GM19372 (cell line): ENCODE measurements around the gene FAM217A.

Experiments
- ATAC-seq: cut with Tn5 transposase; IDR thresholded peaks from one replicate; pipeline ENCODE4 v1.9.1; 2021; ENCODE audit warnings: mild to moderate bottlenecking, low read depth, moderate library complexity; ENCODE audit not compliant: unreplicated experiment

Gene FAM217A

DNA sequence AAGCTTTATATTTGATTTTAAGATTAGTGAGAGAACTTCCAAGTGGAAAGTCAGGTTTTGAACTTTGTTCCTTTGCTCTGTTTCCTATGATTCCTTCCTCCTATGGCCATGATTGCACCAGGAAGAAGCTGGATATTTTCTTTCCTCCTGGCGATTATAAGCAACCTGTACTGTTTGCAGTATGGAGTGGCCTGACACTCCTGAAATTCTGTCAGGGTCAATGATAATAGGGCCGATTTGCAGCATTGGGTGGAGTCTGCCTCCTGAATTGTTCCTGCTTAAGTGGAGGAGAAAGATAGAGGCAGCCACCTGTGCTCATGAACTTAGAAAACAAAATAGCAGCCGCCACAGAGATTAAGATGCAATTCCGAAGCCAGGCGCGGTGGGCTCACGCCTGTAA lies 9.8 kb upstream of the FAM217A start:
- ATAC-seq, result no peak

- no peak for ATAC-seq
Observed at GRCh38 chr6:4085332-4085700, 6.4 kb upstream of the FAM217A start.

DNA sequence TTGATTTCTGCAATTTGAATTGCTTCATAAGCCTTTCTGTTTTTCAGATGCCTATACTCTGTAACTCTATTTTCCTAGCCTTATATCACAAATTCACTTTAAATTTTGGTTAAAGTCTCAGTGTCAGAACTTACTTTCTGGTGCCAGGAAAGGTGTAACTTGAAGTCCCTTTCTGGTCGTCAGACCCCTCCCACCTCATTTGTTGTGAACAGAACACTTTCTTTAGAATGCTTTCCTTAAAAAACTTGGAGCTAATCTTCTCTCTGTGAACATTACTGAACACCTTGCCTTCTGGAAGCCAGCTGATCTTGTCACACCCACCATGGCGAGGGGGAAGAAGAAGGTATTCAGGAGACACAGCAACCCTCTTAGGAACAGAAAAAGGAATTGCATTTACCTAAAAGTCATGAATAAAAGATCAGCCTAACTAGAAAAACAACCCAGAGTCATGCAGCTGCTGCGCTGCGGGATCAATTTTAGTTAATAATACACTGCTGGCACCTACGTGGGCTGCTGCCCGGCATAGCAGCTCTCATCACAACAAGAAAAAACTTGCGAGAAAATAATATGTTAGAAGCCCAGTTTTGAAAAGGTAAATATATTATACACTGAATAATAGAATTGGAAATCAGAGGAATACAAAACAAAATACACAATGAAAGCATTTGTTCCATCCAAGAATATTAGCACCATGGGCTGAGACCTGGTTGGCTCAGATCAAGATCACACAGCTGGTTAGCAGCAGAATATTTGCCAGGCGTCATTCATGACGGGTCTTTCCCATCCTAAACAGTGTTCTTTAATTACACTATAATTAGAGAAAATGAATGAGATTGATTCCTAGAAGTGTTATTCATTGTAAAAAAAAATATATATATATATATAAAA lies 5.8 kb upstream of the FAM217A start:
- no peak for ATAC-seq

GRCh38 chr6:4074478-4075235 lies 4.3 kb downstream of the FAM217A start:
- no peak for ATAC-seq

DNA sequence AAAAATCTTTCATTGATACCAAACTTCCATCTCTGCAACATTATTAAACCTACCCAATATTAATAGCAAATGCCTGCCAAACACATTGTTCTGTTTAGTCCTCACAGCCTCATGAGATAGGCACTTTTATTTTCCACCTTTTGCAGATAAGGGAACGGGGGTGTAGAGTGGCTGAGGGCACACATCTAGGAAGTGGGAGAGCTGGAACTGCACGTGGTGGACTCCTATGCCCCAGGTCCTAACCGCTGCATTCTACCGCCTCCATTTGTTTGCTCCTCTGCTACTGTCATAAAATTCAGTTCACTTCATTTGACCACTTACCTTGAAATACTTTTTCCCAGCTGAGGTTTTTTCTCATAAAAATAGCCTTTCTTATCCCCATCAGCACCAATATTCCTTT lies 7.6 kb downstream of the FAM217A start:
- ATAC-seq, result no peak

DNA sequence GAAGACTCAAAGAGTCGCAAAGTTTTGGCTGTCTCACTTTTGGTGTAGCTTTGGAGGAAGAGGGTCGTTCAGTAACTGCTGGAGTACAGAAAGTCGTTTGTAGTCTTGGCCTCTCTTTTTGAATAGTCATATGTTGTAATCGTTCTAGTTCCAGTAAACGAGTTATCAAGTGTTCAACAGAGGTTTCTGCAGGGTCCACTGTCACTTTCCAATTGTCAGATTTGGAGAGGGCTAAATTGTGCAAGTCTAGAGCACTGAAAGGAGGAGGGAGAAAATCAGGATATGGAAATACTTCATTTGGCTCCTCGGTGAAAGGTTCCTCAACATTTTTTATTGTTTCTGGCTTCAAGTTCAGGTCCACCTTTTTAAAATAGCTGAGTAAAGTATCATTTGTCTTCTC lies 9.7 kb downstream of the FAM217A start:
- ATAC-seq, result no peak

DNA sequence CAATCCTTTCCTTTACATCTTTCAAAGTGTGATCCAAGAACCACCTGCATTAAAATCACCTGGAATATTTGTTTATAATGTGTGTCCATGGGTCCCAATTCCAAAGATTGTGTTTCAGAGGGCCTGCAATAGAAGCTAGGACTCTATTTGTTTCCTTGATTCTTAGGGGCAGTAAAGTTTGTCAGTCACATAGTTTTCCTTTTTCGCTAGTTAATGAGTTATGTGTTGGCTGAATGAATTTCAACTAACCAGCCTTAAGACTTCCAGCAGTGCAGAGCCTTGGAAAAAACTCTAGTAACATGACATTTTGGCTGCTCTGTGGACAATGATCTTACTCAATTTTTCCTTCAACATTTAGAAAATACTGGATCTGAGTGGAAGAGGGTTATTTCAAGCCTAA lies 11.3 kb downstream of the FAM217A start:
- ATAC-seq, result no peak

DNA sequence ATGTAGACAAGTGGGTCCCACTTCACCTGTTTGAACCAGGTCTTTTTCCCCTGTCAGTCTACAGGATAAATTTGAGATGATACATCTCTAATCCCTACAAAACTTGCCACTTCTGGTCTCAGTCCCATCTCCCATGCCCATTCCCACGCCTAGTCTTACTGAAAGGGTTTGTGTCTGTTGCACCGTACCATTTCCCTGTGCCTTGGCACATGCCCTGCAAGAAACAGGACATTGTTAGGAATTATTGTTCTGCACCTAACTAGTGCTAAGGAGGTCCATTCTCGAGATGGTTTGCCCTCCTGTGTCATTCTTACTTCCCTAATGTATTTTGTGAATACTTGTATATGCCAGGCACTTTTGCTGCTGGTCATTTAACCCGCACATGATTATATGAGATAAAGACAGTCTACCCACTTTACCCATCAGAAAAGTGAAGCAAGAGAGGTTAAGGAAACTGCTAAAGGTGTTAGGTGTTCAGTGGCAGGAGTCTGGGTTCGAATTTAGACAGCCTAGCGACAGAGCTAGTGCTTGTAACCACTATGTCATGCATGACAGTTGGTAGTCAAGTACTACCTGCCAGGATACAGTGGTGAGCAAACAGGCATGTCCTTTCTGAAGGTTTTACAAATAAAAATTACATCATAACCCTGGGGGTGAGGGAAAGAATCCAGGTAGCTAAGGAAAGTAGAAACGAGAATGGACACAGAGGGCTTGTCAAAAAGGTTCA lies 12.7 kb downstream of the FAM217A start:
- ATAC-seq, result no peak

- no peak for ATAC-seq
Observed at GRCh38 chr6:4059115-4059777, 19.7 kb downstream of the FAM217A start.

- no peak for ATAC-seq
Observed at GRCh38 chr6:4057036-4057435, 21.9 kb downstream of the FAM217A start.

DNA sequence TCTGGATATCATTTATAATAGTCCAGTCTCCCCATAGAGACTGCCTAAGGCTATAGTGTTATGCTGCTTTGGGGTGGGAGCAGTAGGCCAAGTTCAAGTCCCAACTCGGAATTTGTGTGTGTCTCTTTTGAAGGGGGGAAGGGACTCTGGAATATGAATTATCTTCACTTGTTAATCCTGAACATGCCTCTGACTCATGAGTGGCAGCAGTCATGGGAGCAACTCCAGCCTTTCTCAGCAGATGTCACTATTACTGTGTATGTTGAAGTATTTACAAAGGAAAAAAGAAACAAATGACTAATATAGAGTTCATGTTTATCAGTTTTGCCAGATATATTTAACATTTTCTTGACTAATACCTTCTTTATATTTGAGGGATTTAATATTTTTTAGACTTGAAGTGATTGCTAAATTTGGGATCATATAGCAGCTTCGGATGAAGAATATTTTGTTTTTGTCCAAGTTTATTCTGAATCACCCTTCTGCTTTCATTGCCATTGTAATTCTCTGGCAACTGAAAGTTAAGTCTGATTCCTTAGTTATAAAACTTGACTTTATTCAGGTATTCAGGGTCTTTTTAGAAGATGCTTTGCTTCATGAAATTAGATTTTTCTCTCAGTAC lies 23.4 kb downstream of the FAM217A start:
- no peak for ATAC-seq

DNA sequence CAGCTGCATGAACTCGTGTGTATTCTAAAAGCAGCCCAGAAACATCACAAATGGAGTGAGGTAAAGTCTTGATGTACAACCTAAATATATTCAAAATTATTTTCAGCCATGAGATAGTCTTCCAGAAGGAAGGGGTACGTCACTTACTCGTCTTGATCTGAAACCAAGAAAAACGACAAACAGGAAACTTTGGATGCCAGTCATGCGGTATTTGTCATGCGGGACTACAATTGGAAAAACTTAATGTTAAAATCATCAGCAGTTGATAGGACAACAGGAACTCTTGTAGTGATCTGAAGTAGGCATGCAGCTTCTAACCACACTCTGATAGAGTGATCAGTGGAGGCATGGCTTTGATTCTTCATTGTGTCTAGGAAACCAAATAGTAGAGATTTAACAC lies 29.7 kb downstream of the FAM217A start:
- ATAC-seq, result no peak

GRCh38 chr6:4041480-4041879 lies 37.5 kb downstream of the FAM217A start:
- no peak for ATAC-seq

GRCh38 chr6:4039348-4039747 lies 39.6 kb downstream of the FAM217A start:
- ATAC-seq, result no peak

DNA sequence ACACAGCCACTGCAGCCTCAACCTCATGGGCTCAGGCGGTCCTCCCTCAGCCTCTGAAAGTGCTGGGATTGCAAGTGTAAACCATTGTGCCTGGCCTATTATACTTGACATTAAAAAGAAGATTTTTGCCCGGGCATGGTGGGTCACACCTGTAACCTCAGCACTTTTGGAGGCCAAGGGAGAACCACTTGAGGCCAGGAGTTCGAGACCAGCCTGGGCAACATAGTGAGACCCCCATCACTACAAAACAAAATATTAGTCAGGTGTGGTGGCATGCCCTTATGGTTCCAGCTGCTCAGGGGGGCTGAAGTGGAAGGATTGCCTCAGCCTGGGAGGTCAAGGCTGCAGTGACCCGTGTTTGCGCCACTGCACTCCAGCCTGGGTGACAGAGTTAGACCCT lies 42.4 kb downstream of the FAM217A start:
- no peak for ATAC-seq

GRCh38 chr6:4032475-4032874 lies 46.5 kb downstream of the FAM217A start:
- ATAC-seq, result no peak

DNA sequence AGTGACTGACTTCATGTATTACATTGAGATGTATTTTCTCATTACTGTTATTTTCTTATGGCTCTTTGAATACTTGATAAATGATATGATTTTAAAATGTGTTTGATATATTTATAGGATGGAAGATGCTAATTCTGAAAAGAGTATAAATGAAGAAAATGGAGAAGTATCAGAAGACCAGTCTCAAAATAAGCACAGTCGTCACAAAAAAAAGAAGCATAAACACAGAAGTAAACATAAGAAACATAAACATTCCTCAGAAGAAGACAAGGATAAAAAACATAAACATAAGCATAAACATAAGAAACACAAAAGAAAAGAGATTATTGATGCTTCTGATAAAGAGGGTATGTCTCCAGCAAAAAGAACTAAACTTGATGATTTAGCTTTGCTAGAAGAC lies 47.5 kb downstream of the FAM217A start:
- ATAC-seq, result no peak

DNA sequence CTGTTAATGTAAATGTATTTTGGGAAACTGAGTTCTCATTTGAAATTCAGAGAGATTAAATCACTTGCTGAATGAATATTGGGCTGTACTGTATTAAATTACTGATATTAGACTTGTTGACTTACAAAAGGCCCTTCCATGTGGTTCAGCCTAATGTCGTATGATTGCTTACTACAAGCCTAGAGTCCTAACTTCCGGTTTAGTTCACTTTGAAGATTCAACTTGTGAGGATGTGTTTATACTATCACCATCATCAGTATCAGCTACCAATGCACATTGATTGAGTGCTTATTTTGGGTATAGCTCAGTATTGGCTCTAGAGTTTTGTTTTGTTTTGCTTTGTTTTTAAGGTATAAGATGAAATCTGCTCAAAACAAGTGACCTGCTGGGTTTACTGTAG lies 48.3 kb downstream of the FAM217A start:
- no peak for ATAC-seq

DNA sequence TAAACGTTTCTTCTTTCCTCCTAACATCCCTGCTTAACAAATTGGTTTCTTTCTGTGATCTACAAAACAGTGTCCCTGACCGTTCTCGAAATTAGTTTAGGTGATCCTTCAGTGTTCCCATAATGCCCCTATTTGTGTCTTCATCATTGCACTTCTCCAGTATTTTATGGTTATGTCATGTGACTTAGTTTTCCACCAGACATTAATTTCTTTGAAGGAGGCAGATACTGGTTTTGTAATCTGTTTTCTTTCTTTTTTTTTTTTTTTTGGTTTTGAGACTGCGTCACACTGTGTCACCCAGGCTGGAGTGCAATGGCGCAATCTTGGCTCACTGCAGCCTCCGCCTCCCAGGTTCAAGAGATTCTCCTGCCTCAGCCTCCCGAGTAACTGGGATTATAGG lies 49.2 kb downstream of the FAM217A start:
- no peak for ATAC-seq

- ATAC-seq, result no peak
Observed at GRCh38 chr6:4028051-4028450, 50.9 kb downstream of the FAM217A start.
